ENCODE measurements around the gene CDS2. TPM values are rescaled to one million over a fixed set of nuclear protein-coding genes. Genes with fewer than 3 reads are reported as not detected.

The CDS2 gene
- total RNA-seq, 2 donors from 2014 or later: 53.8 to 70.5 TPM

DNA sequence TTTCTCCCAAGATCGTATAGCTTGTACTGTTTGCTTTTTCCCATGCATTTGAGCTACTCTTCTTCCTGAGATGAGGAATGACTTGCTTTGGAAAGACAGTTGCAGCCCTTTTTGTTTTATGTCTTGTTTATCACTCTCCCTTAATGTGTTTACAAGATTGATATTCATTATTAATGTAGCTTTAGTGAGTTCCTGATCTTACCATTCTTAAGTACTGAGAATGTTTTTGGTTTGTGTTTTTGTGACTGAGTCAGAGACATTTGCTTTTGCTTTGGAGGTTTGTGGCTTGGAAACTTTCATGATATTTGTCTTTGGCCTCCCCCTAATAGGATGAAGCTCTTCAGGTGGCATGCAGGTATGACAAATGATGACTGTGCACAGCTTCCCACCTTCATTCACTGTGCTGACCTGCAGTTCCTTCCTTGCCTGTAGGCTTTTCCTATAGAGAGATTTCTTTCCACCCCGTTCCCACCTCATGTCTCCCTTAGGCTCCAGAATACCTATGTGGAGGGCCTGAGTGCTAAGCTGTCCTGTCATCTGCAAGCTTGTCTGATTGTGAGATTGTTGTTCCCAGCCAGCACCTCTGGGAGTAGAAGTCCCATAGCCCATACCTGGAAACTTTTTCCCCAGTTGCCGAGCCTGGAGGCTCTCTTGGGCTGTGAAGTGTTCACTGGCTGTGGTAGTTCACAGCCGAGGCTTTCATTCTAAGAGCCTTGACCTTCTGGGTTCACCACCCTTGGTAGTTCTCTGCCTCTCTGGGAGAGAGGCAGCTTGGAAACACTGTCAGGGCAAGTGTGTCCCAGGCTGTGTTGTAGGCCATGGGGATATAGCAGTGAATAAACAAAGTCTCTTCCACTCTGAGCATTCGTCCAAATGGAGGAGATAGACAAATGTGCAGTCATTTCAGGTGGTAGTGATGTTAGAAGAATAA lies 27.1 kb downstream of the CDS2 start:
- Mint-ChIP-seq H3K27me3 (no peaks in the 10 kb centered on the region), H3K4me3 (peak overlapping the region; percentile 26), H3K9me3 (no peaks in the 10 kb centered on the region), H3K36me3 (ENCODE audit: low read depth) (peaks cover 20% of the 10 kb centered on the region), H3K27ac (peak overlapping the region; percentile 6), H3K4me1 (peaks cover 54% of the 10 kb centered on the region)
- peak; percentile 98 for ATAC-seq (replicated peaks)

DNA sequence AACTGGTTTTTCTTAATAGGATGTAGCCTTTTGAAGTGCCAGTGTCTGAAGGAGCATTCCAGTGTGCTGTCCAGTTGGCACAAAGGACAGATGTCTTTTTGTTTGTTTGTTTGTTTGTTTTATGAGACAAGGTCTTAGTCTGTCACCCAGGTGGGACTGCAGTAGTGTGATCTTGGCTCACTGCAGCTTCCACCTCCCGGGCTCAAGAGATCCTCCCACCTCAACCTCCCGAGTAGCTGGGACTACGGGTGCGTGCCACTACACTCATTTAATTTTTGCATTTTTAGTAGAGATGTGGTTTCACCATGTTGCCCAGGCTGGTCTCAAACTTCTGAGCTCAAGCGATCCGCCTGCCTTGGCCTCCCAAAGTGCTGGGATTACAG lies 27.7 kb downstream of the CDS2 start:
- Mint-ChIP-seq H3K4me3 (no peak overlapping the region), H3K27me3 (no peaks in the 10 kb centered on the region), H3K4me1 (peaks cover 51% of the 10 kb centered on the region), H3K36me3 (ENCODE audit: low read depth) (peaks cover 20% of the 10 kb centered on the region), H3K27ac (peak overlapping the region; percentile 6), H3K9me3 (no peaks in the 10 kb centered on the region)
- no peak for ATAC-seq (replicated peaks)

DNA sequence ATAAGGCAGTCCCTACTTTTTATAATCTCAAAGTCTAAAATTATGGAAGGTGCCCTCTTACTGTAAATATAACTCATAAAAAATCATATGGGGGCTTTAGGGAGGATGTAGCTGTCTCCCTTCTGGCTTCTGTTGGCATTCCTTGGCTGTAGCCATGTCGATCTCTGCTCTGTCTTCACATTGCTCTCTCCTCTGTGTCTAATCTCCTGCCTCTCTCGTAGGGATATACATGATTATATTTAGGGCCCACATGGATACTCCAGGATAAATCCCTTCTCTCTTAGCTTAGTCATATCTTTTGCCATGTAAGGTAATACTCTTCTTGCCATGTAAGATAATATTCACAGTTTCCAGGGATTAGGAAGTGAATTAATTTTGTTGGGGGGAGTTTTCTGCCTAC lies 28.6 kb downstream of the CDS2 start:
- Mint-ChIP-seq H3K4me3 (no peak overlapping the region), H3K36me3 (ENCODE audit: low read depth) (peaks cover 20% of the 10 kb centered on the region), H3K4me1 (peaks cover 52% of the 10 kb centered on the region), H3K27me3 (no peaks in the 10 kb centered on the region), H3K27ac (no peak overlapping the region), H3K9me3 (no peaks in the 10 kb centered on the region)
- no peak for ATAC-seq (replicated peaks)

DNA sequence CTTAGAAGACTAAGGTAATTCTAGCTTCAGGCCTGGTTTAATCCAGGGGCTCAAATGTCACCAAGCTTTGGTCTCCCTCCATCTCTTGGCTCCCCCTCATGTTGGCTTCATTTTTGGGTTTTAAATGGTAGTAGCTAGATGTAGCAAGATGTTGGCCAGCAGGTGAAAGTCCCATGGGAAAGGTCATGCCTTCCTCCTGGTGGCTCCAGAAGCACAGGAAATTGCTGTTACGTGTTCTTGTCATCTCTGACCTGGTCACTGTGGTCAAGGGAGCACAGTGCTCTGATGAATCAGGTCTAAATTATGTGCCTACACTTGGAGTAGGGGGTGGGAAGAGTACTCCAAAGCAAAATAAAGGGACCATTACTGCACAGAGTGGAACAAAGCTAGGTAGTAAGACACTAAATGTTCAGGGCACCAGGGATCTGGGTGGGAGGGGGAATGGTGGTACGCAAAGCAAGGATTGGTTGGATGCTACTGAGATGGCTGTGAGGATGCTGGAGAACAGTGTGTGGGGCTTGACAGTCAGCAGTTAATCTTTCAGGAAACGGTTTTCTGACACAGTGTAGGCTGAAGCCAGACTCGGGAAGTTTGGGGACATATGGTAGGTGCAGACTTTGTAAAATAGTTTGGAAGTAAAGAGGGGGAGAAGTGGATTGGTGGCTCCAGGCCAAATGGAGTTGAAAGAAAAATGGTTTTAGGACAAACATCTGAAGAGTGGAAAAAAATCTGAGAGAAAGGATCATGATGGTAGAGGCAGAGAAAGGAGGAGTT lies 30.1 kb downstream of the CDS2 start:
- H3K27me3 Mint-ChIP-seq: no peaks in the 10 kb centered on the region
- H3K4me1 Mint-ChIP-seq: peaks cover 57% of the 10 kb centered on the region
- H3K4me3 Mint-ChIP-seq: no peak overlapping the region
- H3K9me3 Mint-ChIP-seq: no peaks in the 10 kb centered on the region
- peak overlapping the region; percentile 29 for H3K27ac Mint-ChIP-seq
- peaks cover 20% of the 10 kb centered on the region for H3K36me3 Mint-ChIP-seq (ENCODE audit: low read depth)
- no peak for ATAC-seq (replicated peaks)

DNA sequence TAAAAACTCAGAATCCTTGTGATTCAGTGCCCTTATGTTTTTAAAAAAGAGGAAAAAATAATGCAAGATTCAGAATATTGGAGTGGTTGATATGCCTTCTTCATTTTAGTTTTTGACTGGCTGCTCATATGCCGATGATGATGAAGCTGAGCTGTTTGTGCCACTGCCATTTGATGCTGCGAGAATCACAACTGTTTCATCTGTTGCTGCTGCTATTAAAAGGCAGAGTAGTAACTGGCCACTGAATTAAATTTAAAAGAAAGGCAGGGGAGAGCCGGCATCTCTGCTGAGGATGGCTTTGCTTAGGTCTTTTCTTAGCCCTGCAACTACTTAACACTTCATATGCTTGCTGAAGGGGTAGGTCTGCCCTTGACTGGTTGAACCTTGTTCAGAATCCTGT lies 33.1 kb downstream of the CDS2 start:
- H3K27ac Mint-ChIP-seq: no peak overlapping the region
- no peaks in the 10 kb centered on the region for H3K9me3 Mint-ChIP-seq
- no peaks in the 10 kb centered on the region for H3K36me3 Mint-ChIP-seq (ENCODE audit: low read depth)
- no peaks in the 10 kb centered on the region for H3K27me3 Mint-ChIP-seq
- ATAC-seq (replicated peaks): no peak
- H3K4me1 Mint-ChIP-seq: peaks cover 42% of the 10 kb centered on the region
- H3K4me3 Mint-ChIP-seq: no peak overlapping the region

GRCh38 chr20:5160882-5161281 lies 34.1 kb downstream of the CDS2 start:
- Mint-ChIP-seq H3K4me3 (no peak overlapping the region), H3K4me1 (peaks cover 40% of the 10 kb centered on the region), H3K27ac (peak overlapping the region; percentile 9), H3K27me3 (no peaks in the 10 kb centered on the region), H3K36me3 (ENCODE audit: low read depth) (no peaks in the 10 kb centered on the region), H3K9me3 (no peaks in the 10 kb centered on the region)
- no peak for ATAC-seq (replicated peaks)

DNA sequence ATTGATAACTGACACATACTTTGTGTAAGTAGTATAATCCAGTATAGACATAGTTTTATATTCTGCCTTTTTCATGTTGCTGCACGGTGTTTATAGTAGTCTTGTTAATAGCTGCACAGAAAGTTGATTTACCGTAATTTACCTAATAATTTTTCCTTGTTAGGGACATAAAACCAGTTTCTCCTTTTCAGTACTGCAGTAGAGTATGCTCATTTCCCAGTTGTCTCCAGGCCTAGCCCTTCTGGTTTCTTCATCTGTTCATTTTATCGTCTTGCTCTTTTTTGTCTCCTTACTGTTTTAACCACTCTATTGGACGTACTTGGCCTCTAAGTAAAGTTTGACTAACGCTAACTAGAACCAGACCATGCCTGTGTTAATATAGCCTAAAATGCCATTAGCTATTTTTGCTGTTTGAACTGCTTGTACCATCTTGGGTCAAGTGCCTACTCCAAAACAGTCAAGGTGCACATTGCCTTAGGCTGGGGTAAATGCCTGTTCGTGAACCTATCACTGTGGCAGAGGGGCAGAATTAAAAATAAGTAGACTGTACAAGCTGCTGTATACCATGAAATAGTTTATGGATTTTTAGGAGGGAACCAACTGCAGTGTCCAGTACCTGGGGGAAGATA lies 34.8 kb downstream of the CDS2 start:
- peaks cover 40% of the 10 kb centered on the region for H3K4me1 Mint-ChIP-seq
- H3K4me3 Mint-ChIP-seq: no peak overlapping the region
- ATAC-seq (replicated peaks): no peak
- no peaks in the 10 kb centered on the region for H3K9me3 Mint-ChIP-seq
- H3K27ac Mint-ChIP-seq: no peak overlapping the region
- H3K36me3 Mint-ChIP-seq (ENCODE audit: low read depth): no peaks in the 10 kb centered on the region
- H3K27me3 Mint-ChIP-seq: no peaks in the 10 kb centered on the region

GRCh38 chr20:5164645-5165625 lies 38.1 kb downstream of the CDS2 start:
- Mint-ChIP-seq H3K27me3 (no peaks in the 10 kb centered on the region), H3K9me3 (no peaks in the 10 kb centered on the region), H3K4me1 (peaks cover 57% of the 10 kb centered on the region), H3K4me3 (no peak overlapping the region), H3K27ac (peak overlapping the region; percentile 18), H3K36me3 (ENCODE audit: low read depth) (peaks cover 8% of the 10 kb centered on the region)
- ATAC-seq (replicated peaks): no peak

DNA sequence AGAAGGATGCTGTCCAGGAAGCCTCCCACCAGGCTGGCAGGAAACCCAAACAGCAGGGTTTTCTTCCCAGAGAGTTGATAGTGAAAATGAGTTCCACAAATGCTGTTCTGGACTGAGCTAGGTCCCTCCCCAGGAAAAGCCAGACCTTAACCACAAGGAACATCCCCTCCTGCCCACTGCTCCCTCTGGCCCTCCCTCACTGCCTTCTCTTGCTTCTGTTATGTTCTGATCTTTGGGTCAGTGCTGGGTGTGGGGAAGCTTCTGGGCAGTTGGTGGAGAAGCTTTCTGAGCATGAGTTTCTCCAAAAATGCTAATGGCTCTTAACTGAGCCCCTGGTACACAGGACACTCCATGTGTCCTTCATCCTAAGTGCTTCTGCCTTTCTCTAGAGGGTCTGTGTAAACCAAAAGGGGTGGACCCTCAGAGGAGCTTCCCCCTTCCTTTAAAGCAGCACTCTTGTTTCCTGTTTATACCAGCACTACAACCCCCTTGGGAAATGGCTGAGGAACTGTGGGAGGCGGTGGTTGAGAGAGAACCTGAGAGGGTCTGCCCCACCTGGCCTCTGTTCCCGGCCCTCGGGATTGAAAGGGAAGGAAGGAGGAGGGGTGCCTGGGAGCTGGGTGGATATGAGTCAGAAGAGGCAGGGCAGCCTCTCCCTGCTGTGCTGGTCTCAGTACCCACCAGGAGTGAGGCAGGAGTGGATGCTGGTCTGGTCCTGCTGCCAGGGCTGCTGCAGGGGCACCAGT lies 42.0 kb downstream of the CDS2 start:
- Mint-ChIP-seq H3K9me3 (no peaks in the 10 kb centered on the region), H3K36me3 (ENCODE audit: low read depth) (peaks cover 24% of the 10 kb centered on the region), H3K4me1 (peaks cover 44% of the 10 kb centered on the region), H3K27ac (peak overlapping the region; percentile 87), H3K27me3 (no peaks in the 10 kb centered on the region), H3K4me3 (peak overlapping the region; percentile 52)
- peak; percentile 45 for ATAC-seq (replicated peaks)

- no peak for ATAC-seq (replicated peaks)
- no peak overlapping the region for H3K4me3 Mint-ChIP-seq
- H3K27ac Mint-ChIP-seq: no peak overlapping the region
- H3K27me3 Mint-ChIP-seq: no peaks in the 10 kb centered on the region
- H3K36me3 Mint-ChIP-seq (ENCODE audit: low read depth): peaks cover 40% of the 10 kb centered on the region
- H3K9me3 Mint-ChIP-seq: no peaks in the 10 kb centered on the region
- H3K4me1 Mint-ChIP-seq: peaks cover 43% of the 10 kb centered on the region
These were observed 43.5 kb downstream of the CDS2 start for GRCh38 chr20:5170341-5170740.

DNA sequence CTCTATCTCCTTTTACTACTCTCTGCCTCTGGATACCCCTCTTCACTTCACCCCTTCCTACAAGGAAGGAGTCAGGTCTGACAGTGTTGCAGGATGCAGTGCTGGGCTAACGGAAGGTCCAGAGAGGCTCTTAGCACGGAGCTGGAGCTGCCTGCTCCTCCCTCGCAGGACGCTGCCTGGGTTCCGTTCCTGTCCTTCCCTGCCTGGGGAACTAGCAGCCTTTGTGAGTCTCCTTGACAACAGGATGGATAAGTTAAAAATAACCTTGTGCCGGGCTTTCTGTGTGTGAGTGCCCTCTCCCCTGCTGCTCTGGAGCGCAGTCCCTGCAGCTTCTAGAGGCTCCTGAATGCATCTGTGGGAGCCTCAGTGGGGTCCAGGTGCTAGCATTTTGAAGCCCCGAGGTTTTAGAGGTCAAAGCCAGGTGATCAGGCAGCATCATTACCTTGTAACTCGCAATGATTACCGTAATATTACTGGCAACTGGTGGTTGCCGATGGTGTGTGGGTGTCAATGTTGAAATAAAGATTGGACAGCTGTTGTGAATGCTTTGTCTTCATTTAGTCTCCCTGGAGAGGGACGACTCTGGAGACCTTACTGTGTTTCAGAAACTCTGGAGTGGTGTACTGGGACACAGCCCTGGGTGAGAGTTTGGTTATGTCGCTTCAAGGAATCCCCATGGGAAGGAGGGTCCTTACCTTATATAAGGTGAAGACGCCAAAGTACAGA lies 44.4 kb downstream of the CDS2 start:
- Mint-ChIP-seq H3K4me3 (no peak overlapping the region), H3K27me3 (no peaks in the 10 kb centered on the region), H3K27ac (peak overlapping the region; percentile 79), H3K36me3 (ENCODE audit: low read depth) (peaks cover 48% of the 10 kb centered on the region), H3K4me1 (peaks cover 35% of the 10 kb centered on the region), H3K9me3 (no peaks in the 10 kb centered on the region)
- no peak for ATAC-seq (replicated peaks)

- peak overlapping the region; percentile 79 for H3K27ac Mint-ChIP-seq
- no peaks in the 10 kb centered on the region for H3K27me3 Mint-ChIP-seq
- peaks cover 54% of the 10 kb centered on the region for H3K36me3 Mint-ChIP-seq (ENCODE audit: low read depth)
- H3K9me3 Mint-ChIP-seq: no peaks in the 10 kb centered on the region
- no peak overlapping the region for H3K4me3 Mint-ChIP-seq
- ATAC-seq (replicated peaks): no peak
- peaks cover 29% of the 10 kb centered on the region for H3K4me1 Mint-ChIP-seq
These were observed 45.0 kb downstream of the CDS2 start for GRCh38 chr20:5171790-5172164.

- H3K36me3 Mint-ChIP-seq (ENCODE audit: low read depth): peaks cover 58% of the 10 kb centered on the region
- no peaks in the 10 kb centered on the region for H3K27me3 Mint-ChIP-seq
- H3K9me3 Mint-ChIP-seq: no peaks in the 10 kb centered on the region
- no peak for ATAC-seq (replicated peaks)
- no peak overlapping the region for H3K4me3 Mint-ChIP-seq
- H3K4me1 Mint-ChIP-seq: peaks cover 25% of the 10 kb centered on the region
- peak overlapping the region; percentile 79 for H3K27ac Mint-ChIP-seq
These were observed 45.4 kb downstream of the CDS2 start for GRCh38 chr20:5172167-5172601.

Measured in activated T-helper 17 cell treated with anti-CD3 and anti-CD28 coated beads, Interleukin-2, amount 50 U/mL, for 72 hours (primary cell).